CD14-positive monocyte (primary cell): ENCODE data around the gene FAM241B. TPM values are rescaled to one million over a fixed set of nuclear protein-coding genes. Genes with fewer than 3 reads are reported as not detected.

Source experiments
- DNase-seq, 3 donors: peaks; one replicate each; pipeline ENCODE4 v3.0.0-alpha.2; 2011 to 2022
- H2AFZ ChIP-seq: 2 replicates; pipeline ENCODE4 v1.6.0; 2012; ENCODE audit warnings: mild to moderate bottlenecking, low read depth, low read length, inconsistent platforms; ENCODE audit not compliant: insufficient read depth, poor library complexity, severe bottlenecking
- H3K27ac ChIP-seq, 2 donors: 1 replicate in 1 of 2; 2 replicates in 1 of 2; pipeline ENCODE4 v1.5.1; 2012 to 2013; ENCODE audit warnings: low read length in 2 of 2, control low read depth in 1 of 2, inconsistent platforms in 1 of 2, low read depth in 1 of 2, mild to moderate bottlenecking in 1 of 2
- H3K27me3 ChIP-seq, 2 donors: one replicate each; pipeline versions ENCODE4 v1.6.0 to v1.6.1; 2011 to 2013; ENCODE audit warnings: low read length in 2 of 2; ENCODE audit not compliant: control insufficient read depth in 2 of 2, insufficient read depth in 2 of 2
- H3K36me3 ChIP-seq, 2 donors: replicated peaks in 1 of 2; 1 replicate in 1 of 2; 2 replicates in 1 of 2; pipeline versions ENCODE4 v1.5.1 to v1.6.1; 2012 to 2013; ENCODE audit warnings: low read length in 2 of 2, control low read depth in 1 of 2, inconsistent platforms in 1 of 2, mild to moderate bottlenecking in 1 of 2; ENCODE audit not compliant: insufficient read depth in 2 of 2, control insufficient read depth in 1 of 2
- H3K4me1 ChIP-seq, 2 donors: 1 replicate in 1 of 2; 2 replicates in 1 of 2; pipeline versions ENCODE4 v1.5.1 to v1.6.1; 2012 to 2013; ENCODE audit warnings: low read length in 2 of 2, control low read depth in 1 of 2, inconsistent platforms in 1 of 2, mild to moderate bottlenecking in 1 of 2, moderate library complexity in 1 of 2; ENCODE audit not compliant: insufficient read depth in 2 of 2, control insufficient read depth in 1 of 2
- H3K4me2 ChIP-seq: replicated peaks from 2 replicates; pipeline ENCODE3; 2012; ENCODE audit warnings: low read length, moderate library complexity, mild to moderate bottlenecking; ENCODE audit not compliant: poor library complexity, severe bottlenecking; ENCODE audit errors: extremely low read depth
- H3K4me3 ChIP-seq, 3 experiments: fragments of 200-600 bp in 1 of 3; sonication (generic) in 1 of 3; replicated peaks in 1 of 3; 1 replicate in 2 of 3; 2 replicates in 1 of 3; pipeline ENCODE4 v1.5.1; 2011 to 2013; ENCODE audit warnings: low read length in 3 of 3, mild to moderate bottlenecking in 3 of 3, control low read depth in 2 of 3, low read depth in 2 of 3, inconsistent platforms in 1 of 3, moderate library complexity in 1 of 3
- H3K79me2 ChIP-seq: 2 replicates; pipeline ENCODE4 v1.6.0; 2012; ENCODE audit warnings: mild to moderate bottlenecking, control low read depth, inconsistent platforms, low read length, moderate library complexity; ENCODE audit not compliant: insufficient read depth
- H3K9ac ChIP-seq: 2 replicates; pipeline ENCODE4 v1.6.0; 2017; ENCODE audit warnings: low read length, mild to moderate bottlenecking; ENCODE audit not compliant: insufficient read depth, poor library complexity, severe bottlenecking
- H3K9me3 ChIP-seq, 2 donors: replicated peaks in 1 of 2; 1 replicate in 1 of 2; 2 replicates in 1 of 2; pipeline versions ENCODE4 v1.5.1 to v1.6.1; 2012 to 2013; ENCODE audit warnings: low read length in 2 of 2, control low read depth in 1 of 2; ENCODE audit not compliant: control insufficient read depth in 1 of 2, insufficient read depth in 1 of 2
- H4K20me1 ChIP-seq: 2 replicates; pipeline ENCODE4 v1.6.0; 2012; ENCODE audit warnings: mild to moderate bottlenecking, low read length, control low read depth, moderate library complexity; ENCODE audit not compliant: insufficient read depth
- H3K27ac Mint-ChIP-seq, 7 donors: one replicate each; pipeline ENCODE4 v1.8.0; 2020; ENCODE audit warnings: mild to moderate bottlenecking in 7 of 7, mixed read lengths in 7 of 7, moderate library complexity in 6 of 7, inconsistent platforms in 2 of 7
- H3K27me3 Mint-ChIP-seq, 3 donors: one replicate each; pipeline ENCODE4 v1.8.0; 2021 to 2022; ENCODE audit warnings: low read depth in 3 of 3, mild to moderate bottlenecking in 3 of 3, mixed read lengths in 3 of 3, moderate library complexity in 3 of 3, inconsistent platforms in 1 of 3
- H3K36me3 Mint-ChIP-seq, 2 donors: one replicate each; pipeline ENCODE4 v1.8.0; 2020; ENCODE audit warnings: mixed read lengths in 2 of 2, inconsistent platforms in 1 of 2, mild to moderate bottlenecking in 1 of 2
- H3K4me1 Mint-ChIP-seq: one replicate; pipeline ENCODE4 v1.8.0; 2020; ENCODE audit warnings: mild to moderate bottlenecking, mixed read lengths
- H3K4me3 Mint-ChIP-seq, 2 donors: one replicate each; pipeline ENCODE4 v1.8.0; 2020; ENCODE audit warnings: mild to moderate bottlenecking in 2 of 2, mixed read lengths in 2 of 2, moderate library complexity in 1 of 2
- H3K9me3 Mint-ChIP-seq, 7 donors: one replicate each; pipeline ENCODE4 v1.8.0; 2020 to 2022; ENCODE audit warnings: mixed read lengths in 7 of 7, mild to moderate bottlenecking in 6 of 7, moderate library complexity in 6 of 7, inconsistent platforms in 2 of 7
- WGBS: methylation state at CpG from one replicate; pipeline ENCODE4 v1.1.5; 2013; ENCODE audit warnings: missing lambda C conversion rate; ENCODE audit not compliant: insufficient coverage; 5-methylcytosine and 5-hydroxymethylcytosine counted together
- intact Hi-C, 2 donors: fragments of 100-400 bp; cut with micrococcal nuclease; formaldehyde crosslinking; loops; one replicate each; pipeline versions ENCODE4 v1.15.0 to v1.15.1; 2023
- polyA plus RNA-seq, 3 donors: library from polyadenylated mRNA; depleted of rRNA in 1 of 3; unstranded in 2 of 3; stranded (reverse) in 1 of 3; fragments of 300-500 nt in 2 of 3; fragments of >200 nt in 1 of 3; fragmentation: Illumina TruSeq in 2 of 3; gene quantifications; 1 replicate in 2 of 3; 2 replicates in 1 of 3; pipeline ENCODE4 v1.2.3, GENCODE V29; 2012 to 2021
- TF ChIP-seq, protein P1 (sequence below): fragments of 200-600 bp; IDR thresholded peaks from one replicate; pipeline ENCODE4 v1.8.0; 2022; ENCODE audit warnings: antibody characterized with exemption, mild to moderate bottlenecking

Gene FAM241B
- polyA plus RNA-seq, 3 donors: not detected

- H3K4me3 Mint-ChIP-seq: no peak overlapping the region
- Histone ChIP-seq H3K27me3 (no peaks in the 10 kb centered on the region), H3K79me2 (no peaks in the 10 kb centered on the region), H3K4me3 (no peak overlapping the region), H3K27ac (no peak overlapping the region), H2AFZ (no peak overlapping the region), H3K9ac (no peak overlapping the region), H3K4me2 (no peak overlapping the region), H3K9me3 (no peaks in the 10 kb centered on the region), H4K20me1 (no peaks in the 10 kb centered on the region), H3K36me3 (no peaks in the 10 kb centered on the region), H3K4me1 (no peaks in the 10 kb centered on the region)
- no peaks in the 10 kb centered on the region for H3K4me1 Mint-ChIP-seq
- H3K27ac Mint-ChIP-seq: no peak overlapping the region
- no peak for DNase-seq
- H3K27me3 Mint-ChIP-seq: peaks cover 8 to 18% (median 12%) of the 10 kb centered on the region in 3 donors
- WGBS: 79% methylated on average over 9 of the region's 9 CpGs
- TF ChIP-seq, protein P1, sequence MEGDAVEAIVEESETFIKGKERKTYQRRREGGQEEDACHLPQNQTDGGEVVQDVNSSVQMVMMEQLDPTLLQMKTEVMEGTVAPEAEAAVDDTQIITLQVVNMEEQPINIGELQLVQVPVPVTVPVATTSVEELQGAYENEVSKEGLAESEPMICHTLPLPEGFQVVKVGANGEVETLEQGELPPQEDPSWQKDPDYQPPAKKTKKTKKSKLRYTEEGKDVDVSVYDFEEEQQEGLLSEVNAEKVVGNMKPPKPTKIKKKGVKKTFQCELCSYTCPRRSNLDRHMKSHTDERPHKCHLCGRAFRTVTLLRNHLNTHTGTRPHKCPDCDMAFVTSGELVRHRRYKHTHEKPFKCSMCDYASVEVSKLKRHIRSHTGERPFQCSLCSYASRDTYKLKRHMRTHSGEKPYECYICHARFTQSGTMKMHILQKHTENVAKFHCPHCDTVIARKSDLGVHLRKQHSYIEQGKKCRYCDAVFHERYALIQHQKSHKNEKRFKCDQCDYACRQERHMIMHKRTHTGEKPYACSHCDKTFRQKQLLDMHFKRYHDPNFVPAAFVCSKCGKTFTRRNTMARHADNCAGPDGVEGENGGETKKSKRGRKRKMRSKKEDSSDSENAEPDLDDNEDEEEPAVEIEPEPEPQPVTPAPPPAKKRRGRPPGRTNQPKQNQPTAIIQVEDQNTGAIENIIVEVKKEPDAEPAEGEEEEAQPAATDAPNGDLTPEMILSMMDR: no peak
- intact Hi-C loops: no loop called here
- no peaks in the 10 kb centered on the region for H3K36me3 Mint-ChIP-seq
- peaks cover 0 to 3% (median 0%) of the 10 kb centered on the region in 7 donors for H3K9me3 Mint-ChIP-seq
Measured at GRCh38 chr10:69679736-69680135, 49.7 kb downstream of the FAM241B start.

- H3K4me1 ChIP-seq: no peaks in the 10 kb centered on the region
- H3K9ac ChIP-seq: no peak overlapping the region
- no peak for DNase-seq
- no peaks in the 10 kb centered on the region for H3K4me1 Mint-ChIP-seq
- H3K4me2 ChIP-seq: no peak overlapping the region
- no peaks in the 10 kb centered on the region for H4K20me1 ChIP-seq
- no peaks in the 10 kb centered on the region for H3K9me3 ChIP-seq
- no peak overlapping the region for H3K4me3 ChIP-seq
- TF ChIP-seq, protein P1: no peak
- no peak overlapping the region for H3K4me3 Mint-ChIP-seq
- no peak overlapping the region for H2AFZ ChIP-seq
- peak overlapping the region in 1 of 7 donors; percentile 25 for H3K27ac Mint-ChIP-seq
- H3K27me3 ChIP-seq: no peaks in the 10 kb centered on the region
- peaks cover 0 to 3% (median 0%) of the 10 kb centered on the region in 7 donors for H3K9me3 Mint-ChIP-seq
- peaks cover 8 to 18% (median 12%) of the 10 kb centered on the region in 3 donors for H3K27me3 Mint-ChIP-seq
- H3K27ac ChIP-seq: no peak overlapping the region
- H3K79me2 ChIP-seq: no peaks in the 10 kb centered on the region
- intact Hi-C loops: no loop called here
- no peaks in the 10 kb centered on the region for H3K36me3 ChIP-seq
- no peaks in the 10 kb centered on the region for H3K36me3 Mint-ChIP-seq
- no CpG with 5 or more reads among the region's 4 CpGs for WGBS
Measured at GRCh38 chr10:69680610-69681009, 50.6 kb downstream of the FAM241B start.
